B cell (primary cell): ENCODE results near the gene GRIPAP1.

ENCODE experiments used
- EZH2 ChIP-seq: IDR thresholded peaks from 2 replicates; pipeline ENCODE4 v1.6.1; 2012; ENCODE audit warnings: borderline replicate concordance, low read depth, mild to moderate bottlenecking, moderate library complexity, low read length; ENCODE audit not compliant: insufficient read depth, poor library complexity, severe bottlenecking
- TF ChIP-seq, protein P1 (sequence below): fragments of 200-600 bp; IDR thresholded peaks from one replicate; pipeline ENCODE4 v1.8.0; 2022; ENCODE audit warnings: antibody characterized with exemption, mild to moderate bottlenecking

DNA sequence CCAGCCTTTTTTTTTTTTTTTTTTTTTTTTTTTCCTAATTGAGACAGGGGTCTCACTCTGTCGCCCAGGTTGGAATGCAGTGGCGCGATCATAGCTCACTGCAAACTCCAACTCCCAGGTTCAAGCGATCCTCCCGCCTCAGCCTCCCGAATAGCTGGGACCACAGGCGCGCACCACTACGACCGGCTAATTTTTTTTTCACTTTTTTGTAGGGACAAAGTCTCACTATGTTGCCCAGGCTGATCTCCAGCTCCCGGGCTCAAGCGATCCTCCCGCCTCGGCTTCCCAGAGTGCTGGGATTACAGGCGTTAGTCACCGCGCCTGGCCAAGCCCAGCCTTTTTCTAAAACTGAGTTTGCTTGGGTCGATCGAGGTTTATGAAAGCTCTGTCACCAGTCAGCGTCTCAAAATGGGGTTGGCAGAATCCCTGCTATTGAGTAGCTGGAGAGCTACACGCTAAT is 43.4 kb downstream of the GRIPAP1 start:
- TF ChIP-seq, protein P1, sequence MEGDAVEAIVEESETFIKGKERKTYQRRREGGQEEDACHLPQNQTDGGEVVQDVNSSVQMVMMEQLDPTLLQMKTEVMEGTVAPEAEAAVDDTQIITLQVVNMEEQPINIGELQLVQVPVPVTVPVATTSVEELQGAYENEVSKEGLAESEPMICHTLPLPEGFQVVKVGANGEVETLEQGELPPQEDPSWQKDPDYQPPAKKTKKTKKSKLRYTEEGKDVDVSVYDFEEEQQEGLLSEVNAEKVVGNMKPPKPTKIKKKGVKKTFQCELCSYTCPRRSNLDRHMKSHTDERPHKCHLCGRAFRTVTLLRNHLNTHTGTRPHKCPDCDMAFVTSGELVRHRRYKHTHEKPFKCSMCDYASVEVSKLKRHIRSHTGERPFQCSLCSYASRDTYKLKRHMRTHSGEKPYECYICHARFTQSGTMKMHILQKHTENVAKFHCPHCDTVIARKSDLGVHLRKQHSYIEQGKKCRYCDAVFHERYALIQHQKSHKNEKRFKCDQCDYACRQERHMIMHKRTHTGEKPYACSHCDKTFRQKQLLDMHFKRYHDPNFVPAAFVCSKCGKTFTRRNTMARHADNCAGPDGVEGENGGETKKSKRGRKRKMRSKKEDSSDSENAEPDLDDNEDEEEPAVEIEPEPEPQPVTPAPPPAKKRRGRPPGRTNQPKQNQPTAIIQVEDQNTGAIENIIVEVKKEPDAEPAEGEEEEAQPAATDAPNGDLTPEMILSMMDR = no peak
- no peak for TF ChIP-seq EZH2
